ENCODE data around the gene CD300LF. TPM values are rescaled to one million over a fixed set of nuclear protein-coding genes. Genes with fewer than 3 reads are reported as not detected.

The CD300LF gene
- total and polyA plus RNA-seq, 10 donors: 13.1 to 45.8 (median 30.9) TPM

- Histone ChIP-seq H3K27ac (peak overlapping the region; percentile 79 to 95 (median 90)), H3K9me3 (no peaks in the 10 kb centered on the region), H3K36me3 (peaks cover 0 to 18% (median 0%) of the 10 kb centered on the region in 6 donors), H3K27me3 (replicated peaks in 1 of 7) (no peaks in the 10 kb centered on the region), H3K4me3 (peak overlapping the region; percentile 57 to 100 (median 95)), H3K4me1 (peaks cover 38 to 96% (median 87%) of the 10 kb centered on the region in 6 donors)
- WGBS, 5 donors: 17 to 48% (median 31%) methylated on average over 5 to 6 of the region's 6 CpGs
- DNase-seq: peak; percentile 79
- intact Hi-C loops (cut with DNase I; ENCODE audit: low total_unique reads): no loop called here
- TF ChIP-seq CTCF (IDR thresholded peaks at IDR 0.05 in 8 of 11, conservative IDR thresholded peaks at IDR 0.05 in 3 of 11): no peak
- no peak for TF ChIP-seq POLR2A (IDR thresholded peaks at IDR 0.05)
- TF ChIP-seq POLR2AphosphoS5 (IDR thresholded peaks at IDR 0.05): no peak
These were observed 37.3 kb upstream of the CD300LF start for GRCh38 chr17:74750039-74750326.

GRCh38 chr17:74749279-74750038 is 36.7 kb upstream of the CD300LF start:
- Histone ChIP-seq H3K9me3 (no peaks in the 10 kb centered on the region), H3K4me3 (peak overlapping the region; percentile 57 to 100 (median 95)), H3K4me1 (peaks cover 38 to 96% (median 87%) of the 10 kb centered on the region in 6 donors), H3K27ac (peak overlapping the region; percentile 79 to 95 (median 90)), H3K27me3 (replicated peaks in 1 of 7) (no peaks in the 10 kb centered on the region), H3K36me3 (peaks cover 0 to 13% (median 0%) of the 10 kb centered on the region in 6 donors)
- peak; percentile 93 for DNase-seq
- TF ChIP-seq POLR2AphosphoS5 (IDR thresholded peaks at IDR 0.05) (no peak), POLR2A (IDR thresholded peaks at IDR 0.05) (no peak), CTCF (IDR thresholded peaks at IDR 0.05 in 8 of 11, conservative IDR thresholded peaks at IDR 0.05 in 3 of 11) (no peak)
- 2 to 5% (median 3%) methylated on average over 24 to 46 of the region's 46 CpGs for WGBS, 5 donors
- intact Hi-C loops (cut with DNase I; ENCODE audit: low total_unique reads): no loop called here

- 0% methylated on average over 18 to 90 of the region's 90 CpGs for WGBS, 5 donors
- TF ChIP-seq CTCF (IDR thresholded peaks at IDR 0.05 in 8 of 11, conservative IDR thresholded peaks at IDR 0.05 in 3 of 11) (peak in 5 of 11 experiments; percentile 5 to 49 (median 26)), POLR2AphosphoS5 (IDR thresholded peaks at IDR 0.05) (peak; percentile 99), POLR2A (IDR thresholded peaks at IDR 0.05) (peak; percentile 69 to 97 (median 91))
- peaks cover 43 to 96% (median 87%) of the 10 kb centered on the region in 6 donors for H3K4me1 ChIP-seq
- peak; percentile 99 for DNase-seq
- H3K9me3 ChIP-seq: no peaks in the 10 kb centered on the region
- no peaks in the 10 kb centered on the region for H3K27me3 ChIP-seq (replicated peaks in 1 of 7)
- peak within 1 kb of the TSS; percentile 79 to 95 (median 90) for H3K27ac ChIP-seq
- intact Hi-C loops (cut with DNase I; ENCODE audit: low total_unique reads): no loop called here
- peaks cover 0 to 12% (median 0%) of the 10 kb centered on the region in 6 donors for H3K36me3 ChIP-seq
- peak within 1 kb of the TSS; percentile 57 to 100 (median 95) for H3K4me3 ChIP-seq
These were observed 36.0 kb upstream of the CD300LF start, which contains the start of gene NHERF1 for GRCh38 chr17:74748529-74749278. Gene NHERF1 (plus strand): TSS chr17:74748628. CDS start chr17:74748847, 219 bp downstream.

- Histone ChIP-seq H3K4me1 (peaks cover 43 to 96% (median 87%) of the 10 kb centered on the region in 6 donors), H3K36me3 (peaks cover 0 to 11% (median 0%) of the 10 kb centered on the region in 6 donors), H3K9me3 (no peaks in the 10 kb centered on the region), H3K4me3 (peak overlapping the region; percentile 30 to 100 (median 95)), H3K27me3 (replicated peaks in 1 of 7) (no peaks in the 10 kb centered on the region), H3K27ac (peak overlapping the region; percentile 79 to 95 (median 90))
- WGBS, 5 donors: 0 to 1% (median 0%) methylated on average over 25 to 34 of the region's 34 CpGs
- no peak for DNase-seq
- TF ChIP-seq CTCF (IDR thresholded peaks at IDR 0.05 in 8 of 11, conservative IDR thresholded peaks at IDR 0.05 in 3 of 11) (peak in 6 of 11 experiments; percentile 39 to 74 (median 48)), POLR2A (IDR thresholded peaks at IDR 0.05) (no peak), POLR2AphosphoS5 (IDR thresholded peaks at IDR 0.05) (no peak)
- intact Hi-C loops (cut with DNase I; ENCODE audit: low total_unique reads): no loop called here
These were observed 35.5 kb upstream of the CD300LF start for GRCh38 chr17:74748279-74748528.
